CD4-positive, alpha-beta T cell treated with Interleukin-4 for 1 hour (primary cell): ENCODE data around the gene SORBS1.

Source experiments
- DNase-seq, 2 donors: peaks; one replicate each; pipeline ENCODE4 v3.0.0-alpha.2; 2020 to 2022

The SORBS1 gene

GRCh38 chr10:95511314-95511713, 49.9 kb downstream of the SORBS1 start:
- DNase-seq, result no peak

- no peak for DNase-seq
These were observed 51.9 kb downstream of the SORBS1 start for GRCh38 chr10:95509251-95509650.

- no peak for DNase-seq
These were observed 52.4 kb downstream of the SORBS1 start for GRCh38 chr10:95508730-95509129.

GRCh38 chr10:95506056-95506737, 55.0 kb downstream of the SORBS1 start:
- no peak for DNase-seq

- DNase-seq, result no peak
These were observed 55.5 kb downstream of the SORBS1 start for GRCh38 chr10:95505641-95506040.

- no peak for DNase-seq
These were observed 56.0 kb downstream of the SORBS1 start for GRCh38 chr10:95505084-95505610.

GRCh38 chr10:95504246-95504691, 56.9 kb downstream of the SORBS1 start:
- DNase-seq, result no peak

- no peak for DNase-seq
These were observed 57.6 kb downstream of the SORBS1 start for GRCh38 chr10:95503526-95503925.

GRCh38 chr10:95503001-95503400, 58.2 kb downstream of the SORBS1 start:
- no peak for DNase-seq

- no peak for DNase-seq
These were observed 58.8 kb downstream of the SORBS1 start for GRCh38 chr10:95502377-95502776.

GRCh38 chr10:95501203-95502094, 59.7 kb downstream of the SORBS1 start:
- no peak for DNase-seq

GRCh38 chr10:95500649-95501048, 60.5 kb downstream of the SORBS1 start:
- no peak for DNase-seq

- DNase-seq, result no peak
These were observed 61.1 kb downstream of the SORBS1 start for GRCh38 chr10:95500097-95500496.

- no peak for DNase-seq
These were observed 61.6 kb downstream of the SORBS1 start for GRCh38 chr10:95499482-95499989.

GRCh38 chr10:95496951-95497350, 64.2 kb downstream of the SORBS1 start:
- DNase-seq, result no peak

- no peak for DNase-seq
These were observed 64.8 kb downstream of the SORBS1 start for GRCh38 chr10:95496246-95496911.

- no peak for DNase-seq
These were observed 67.3 kb downstream of the SORBS1 start for GRCh38 chr10:95493862-95494261.

- no peak for DNase-seq
These were observed 73.2 kb downstream of the SORBS1 start for GRCh38 chr10:95487994-95488393.

- DNase-seq, result no peak
These were observed 75.9 kb downstream of the SORBS1 start for GRCh38 chr10:95485056-95485844.

- DNase-seq, result no peak
These were observed 78.5 kb downstream of the SORBS1 start for GRCh38 chr10:95482501-95483233.

- DNase-seq, result no peak
These were observed 80.2 kb downstream of the SORBS1 start for GRCh38 chr10:95480901-95481491.
